ENCODE results near the gene TRAIP. TPM values are rescaled to one million over a fixed set of nuclear protein-coding genes. Genes with fewer than 3 reads are reported as not detected.
"Not testable (repeated sequence)": the region's sequence is repeated elsewhere in the genome, so short reads cannot be mapped to it uniquely, and the experiment has no call there.

Gene TRAIP
- total and polyA plus RNA-seq, 2 donors (not counting 1 experiment from before 2014, with no cell fraction given), result 2.0 to 2.5 TPM

DNA sequence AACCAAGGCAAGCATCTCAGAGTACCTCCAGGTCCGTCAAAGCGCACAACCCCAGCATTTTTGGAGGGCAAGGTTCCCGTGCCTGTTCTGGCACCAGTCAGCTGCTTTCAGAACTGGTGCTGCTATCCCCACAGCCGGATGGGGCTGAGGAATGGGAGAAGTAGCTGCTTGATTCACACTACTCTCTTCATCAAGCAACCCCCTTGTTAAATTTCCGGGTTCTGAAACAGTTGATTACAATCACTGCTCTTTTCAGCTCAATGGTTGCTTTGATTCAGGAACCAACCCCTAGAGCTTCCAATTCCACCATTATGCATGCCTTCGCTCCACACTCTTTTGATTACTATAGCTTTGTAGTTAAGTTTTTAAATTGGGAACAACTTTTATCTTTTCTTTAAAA, 30.3 kb downstream of the TRAIP start:
- Histone ChIP-seq H3K4me3 (replicated peaks in 1 of 4; ENCODE audit: control extremely low read depth in 1 of 4, insufficient read depth in 1 of 4, low read depth in 3 of 4, low read length in 4 of 4) (no peak overlapping the region), H3K27ac (ENCODE audit: insufficient read depth, low read length) (no peak overlapping the region), H4K20me1 (ENCODE audit: control insufficient read depth, extremely low read depth, insufficient read depth, low read length) (no peaks in the 10 kb centered on the region), H3K4me1 (ENCODE audit: control insufficient read depth, extremely low read depth, insufficient read depth, low read length) (no peaks in the 10 kb centered on the region), H3K36me3 (ENCODE audit: control insufficient read depth, insufficient read depth, low read length) (peaks cover 2% of the 10 kb centered on the region), H2AFZ (ENCODE audit: low read length) (no peak overlapping the region), H3K9ac (ENCODE audit: insufficient read depth, low read length) (no peak overlapping the region), H3K27me3 (ENCODE audit: control insufficient read depth, insufficient read depth, low read length) (no peaks in the 10 kb centered on the region), H3K9me3 (ENCODE audit: control insufficient read depth, insufficient read depth, low read depth, low read length) (no peaks in the 10 kb centered on the region), H3K4me2 (ENCODE audit: extremely low read depth, insufficient read depth, low read length) (no peak overlapping the region), H3K79me2 (ENCODE audit: control insufficient read depth, insufficient read depth, low read length) (no peaks in the 10 kb centered on the region)
- TF ChIP-seq CTCF (conservative IDR thresholded peaks at IDR 0.05 in 1 of 2, IDR thresholded peaks at IDR 0.05 in 1 of 2; ENCODE audit: low read depth in 1 of 2, low read length in 2 of 2) (no peak), EZH2 (IDR thresholded peaks at IDR 0.05; ENCODE audit: low read length, missing control alignments) (no peak)
- DNase-seq (ENCODE audit: low read depth in 2 of 2), result no peak

GRCh38 chr3:49823131-49823530, 33.2 kb downstream of the TRAIP start:
- H3K9me3 ChIP-seq (ENCODE audit: control insufficient read depth, insufficient read depth, low read depth, low read length); H3K9ac ChIP-seq (ENCODE audit: insufficient read depth, low read length); H3K36me3 ChIP-seq (ENCODE audit: control insufficient read depth, insufficient read depth, low read length); H2AFZ ChIP-seq (ENCODE audit: low read length); H3K27ac ChIP-seq (ENCODE audit: insufficient read depth, low read length); H3K27me3 ChIP-seq (ENCODE audit: control insufficient read depth, insufficient read depth, low read length); DNase-seq (ENCODE audit: low read depth in 2 of 2); H3K79me2 ChIP-seq (ENCODE audit: control insufficient read depth, insufficient read depth, low read length); H3K4me1 ChIP-seq (ENCODE audit: control insufficient read depth, extremely low read depth, insufficient read depth, low read length); H3K4me3 ChIP-seq (replicated peaks in 1 of 4; ENCODE audit: control extremely low read depth in 1 of 4, insufficient read depth in 1 of 4, low read depth in 3 of 4, low read length in 4 of 4); H4K20me1 ChIP-seq (ENCODE audit: control insufficient read depth, extremely low read depth, insufficient read depth, low read length); H3K4me2 ChIP-seq (ENCODE audit: extremely low read depth, insufficient read depth, low read length): not testable (repeated sequence)

- TF ChIP-seq EZH2 (IDR thresholded peaks at IDR 0.05; ENCODE audit: low read length, missing control alignments) (no peak), CTCF (conservative IDR thresholded peaks at IDR 0.05 in 1 of 2, IDR thresholded peaks at IDR 0.05 in 1 of 2; ENCODE audit: low read depth in 1 of 2, low read length in 2 of 2) (no peak)
- H3K4me2 ChIP-seq (ENCODE audit: extremely low read depth, insufficient read depth, low read length), result peak within 1 kb of the TSS; percentile 98
- H3K4me1 ChIP-seq (ENCODE audit: control insufficient read depth, extremely low read depth, insufficient read depth, low read length), result peaks cover 8% of the 10 kb centered on the region
- H3K9me3 ChIP-seq (ENCODE audit: control insufficient read depth, insufficient read depth, low read depth, low read length), result no peaks in the 10 kb centered on the region
- H3K4me3 ChIP-seq (replicated peaks in 1 of 4; ENCODE audit: control extremely low read depth in 1 of 4, insufficient read depth in 1 of 4, low read depth in 3 of 4, low read length in 4 of 4), result peak within 1 kb of the TSS; percentile 29 to 71 (median 62)
- H3K27me3 ChIP-seq (ENCODE audit: control insufficient read depth, insufficient read depth, low read length), result no peaks in the 10 kb centered on the region
- H3K79me2 ChIP-seq (ENCODE audit: control insufficient read depth, insufficient read depth, low read length), result no peaks in the 10 kb centered on the region
- peaks cover 6% of the 10 kb centered on the region for H3K36me3 ChIP-seq (ENCODE audit: control insufficient read depth, insufficient read depth, low read length)
- H2AFZ ChIP-seq (ENCODE audit: low read length), result peak within 1 kb of the TSS; percentile 86
- no peaks in the 10 kb centered on the region for H4K20me1 ChIP-seq (ENCODE audit: control insufficient read depth, extremely low read depth, insufficient read depth, low read length)
- peak within 1 kb of the TSS; percentile 64 for H3K9ac ChIP-seq (ENCODE audit: insufficient read depth, low read length)
- peak; percentile 87 to 88 for DNase-seq (ENCODE audit: low read depth in 2 of 2)
- peak within 1 kb of the TSS; percentile 60 for H3K27ac ChIP-seq (ENCODE audit: insufficient read depth, low read length)
These were observed 42.7 kb downstream of the TRAIP start, which contains the start of gene UBA7 for GRCh38 chr3:49813497-49814174. Gene UBA7, minus strand, starts transcription at chr3:49813953. Its CDS starts 166 bp downstream, at chr3:49813787.
